ENCODE data around the gene CCDC167.

The CCDC167 gene

GRCh38 chr6:37516920-37517405, 17.3 kb upstream of the CCDC167 start:
- H4K20me1 ChIP-seq = peaks cover 0 to 9% (median 0%) of the 10 kb centered on the region in 11 experiments; a peak in 3 of 22 replicates
- H3K4me2 ChIP-seq = peak overlapping the region; percentile 70 to 99 (median 96)
- no peak for TF ChIP-seq Cebpa-rat (IDR thresholded peaks at IDR 0.05)
- peak overlapping the region in 10 of 11 experiments; percentile 29 to 85 (median 80); a peak in 19 of 22 replicates for H3K9ac ChIP-seq
- peaks cover 78 to 100% (median 95%) of the 10 kb centered on the region in 10 experiments for H3K4me1 ChIP-seq
- H3K36me3 ChIP-seq = no peaks in the 10 kb centered on the region
- H3K27ac ChIP-seq = peak overlapping the region in 10 of 11 experiments; percentile 31 to 96 (median 87); a peak in 19 of 22 replicates
- peaks cover 0 to 8% (median 6%) of the 10 kb centered on the region in 11 experiments; a peak in 10 of 22 replicates for H3K9me3 ChIP-seq (replicated peaks in 1 of 11)
- peak overlapping the region in 8 of 10 experiments; percentile 24 to 53 (median 52); a peak in 15 of 20 replicates for H3K4me3 ChIP-seq
- no peaks in the 10 kb centered on the region for H3K27me3 ChIP-seq

GRCh38 chr6:37516076-37516919, 16.6 kb upstream of the CCDC167 start:
- peak overlapping the region in 8 of 10 experiments; percentile 24 to 53 (median 52); a peak in 15 of 20 replicates for H3K4me3 ChIP-seq
- H3K4me1 ChIP-seq = peaks cover 71 to 100% (median 95%) of the 10 kb centered on the region in 10 experiments
- H3K36me3 ChIP-seq = no peaks in the 10 kb centered on the region
- no peaks in the 10 kb centered on the region for H3K27me3 ChIP-seq
- peak overlapping the region; percentile 70 to 99 (median 96) for H3K4me2 ChIP-seq
- peak overlapping the region in 9 of 11 experiments; percentile 76 to 96 (median 87); a peak in 18 of 22 replicates for H3K27ac ChIP-seq
- peak overlapping the region in 9 of 11 experiments; percentile 54 to 85 (median 81); a peak in 18 of 22 replicates for H3K9ac ChIP-seq
- no peak for TF ChIP-seq Cebpa-rat (IDR thresholded peaks at IDR 0.05)
- peaks cover 0 to 8% (median 6%) of the 10 kb centered on the region in 11 experiments; a peak in 10 of 22 replicates for H3K9me3 ChIP-seq (replicated peaks in 1 of 11)
- H4K20me1 ChIP-seq = peaks cover 0 to 4% (median 0%) of the 10 kb centered on the region in 11 experiments; a peak in 3 of 22 replicates

DNA sequence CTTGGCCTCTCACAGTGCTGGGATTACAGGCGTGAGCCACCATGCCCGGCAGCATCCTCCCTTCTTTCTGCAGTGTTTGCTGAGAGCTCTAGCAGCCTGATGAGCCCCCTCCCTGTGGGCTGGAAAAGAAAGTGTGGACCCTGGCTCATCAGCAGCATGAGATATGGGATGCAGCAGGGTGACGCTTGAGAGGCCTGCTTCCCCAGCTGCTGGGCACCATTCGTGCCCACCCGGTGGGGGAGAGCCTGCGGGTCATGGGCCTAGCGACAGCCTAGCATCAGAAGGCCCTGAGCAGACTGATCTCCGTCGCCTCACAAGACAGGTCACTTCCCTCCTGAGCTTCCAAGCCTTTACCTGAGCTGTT, 16.0 kb upstream of the CCDC167 start:
- Histone ChIP-seq H3K9ac (peak overlapping the region in 9 of 11 experiments; percentile 54 to 85 (median 81); a peak in 17 of 22 replicates), H3K36me3 (no peaks in the 10 kb centered on the region), H3K27ac (peak overlapping the region in 9 of 11 experiments; percentile 76 to 96 (median 87); a peak in 18 of 22 replicates), H3K4me1 (peaks cover 65 to 96% (median 93%) of the 10 kb centered on the region in 10 experiments), H4K20me1 (no peaks in the 10 kb centered on the region; a peak in 1 of 22 replicates), H3K9me3 (replicated peaks in 1 of 11) (peaks cover 0 to 8% (median 6%) of the 10 kb centered on the region in 11 experiments; a peak in 10 of 22 replicates), H3K4me2 (peak overlapping the region; percentile 70 to 99 (median 96)), H3K4me3 (peak overlapping the region in 8 of 10 experiments; percentile 15 to 53 (median 52); a peak in 14 of 20 replicates), H3K27me3 (no peaks in the 10 kb centered on the region)
- TF ChIP-seq Cebpa-rat (IDR thresholded peaks at IDR 0.05) = no peak

DNA sequence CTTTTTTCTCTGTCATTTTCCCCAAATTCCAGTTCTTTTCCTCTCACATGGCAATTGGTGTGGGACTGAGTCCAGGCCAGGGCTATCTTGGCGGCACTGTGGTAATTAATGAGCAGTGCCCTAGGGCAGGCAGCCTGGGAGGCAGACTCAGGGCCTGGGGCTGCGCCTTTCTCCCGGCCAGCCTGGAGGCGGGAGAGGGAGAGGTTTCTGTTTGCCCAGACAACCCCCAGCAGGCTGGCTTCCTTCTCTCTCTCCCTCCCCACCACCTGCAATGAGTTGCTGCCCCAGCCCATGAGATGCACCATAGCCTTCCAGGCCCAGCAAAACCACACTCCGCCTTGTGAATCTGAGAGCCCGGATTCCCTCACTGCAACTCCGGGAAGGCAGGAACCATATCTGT, 15.1 kb upstream of the CCDC167 start:
- H3K9me3 ChIP-seq (replicated peaks in 1 of 11) = peaks cover 0 to 8% (median 6%) of the 10 kb centered on the region in 11 experiments; a peak in 10 of 22 replicates
- no peaks in the 10 kb centered on the region; a peak in 1 of 22 replicates for H4K20me1 ChIP-seq
- TF ChIP-seq Cebpa-rat (IDR thresholded peaks at IDR 0.05) = no peak
- peak overlapping the region in 9 of 11 experiments; percentile 10 to 85 (median 81); a peak in 17 of 22 replicates for H3K9ac ChIP-seq
- no peaks in the 10 kb centered on the region for H3K27me3 ChIP-seq
- peak overlapping the region in 9 of 11 experiments; percentile 14 to 96 (median 87); a peak in 17 of 22 replicates for H3K27ac ChIP-seq
- no peaks in the 10 kb centered on the region for H3K36me3 ChIP-seq
- H3K4me1 ChIP-seq = peaks cover 62 to 87% (median 86%) of the 10 kb centered on the region in 10 experiments
- H3K4me3 ChIP-seq = peak overlapping the region in 6 of 10 experiments; percentile 4 to 52 (median 38); a peak in 7 of 20 replicates
- peak overlapping the region; percentile 54 to 99 (median 96) for H3K4me2 ChIP-seq

DNA sequence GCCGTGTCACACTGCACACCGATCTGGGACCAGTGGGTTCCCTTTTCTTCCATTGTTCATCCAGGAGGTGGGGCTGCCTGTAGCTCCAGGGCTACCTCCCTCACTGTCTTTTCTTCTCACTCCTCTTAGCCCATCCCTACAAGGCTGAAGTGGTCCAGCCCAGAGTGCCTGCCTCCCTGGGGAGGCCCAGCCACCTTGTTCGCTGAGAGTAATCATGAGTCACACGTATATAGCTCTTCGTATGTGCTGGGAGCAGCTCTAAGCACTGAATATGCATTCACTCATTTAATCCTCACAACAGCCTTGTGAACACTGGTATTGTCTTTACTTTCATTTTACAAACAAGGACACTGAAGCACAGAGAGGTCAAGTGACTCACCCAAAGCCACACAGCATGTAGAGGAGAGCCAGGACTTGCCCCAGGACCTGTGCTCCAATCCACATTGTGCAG, 14.7 kb upstream of the CCDC167 start:
- peak overlapping the region in 9 of 11 experiments; percentile 10 to 85 (median 81); a peak in 16 of 22 replicates for H3K9ac ChIP-seq
- peaks cover 0 to 5% (median 3%) of the 10 kb centered on the region in 11 experiments; a peak in 10 of 22 replicates for H3K9me3 ChIP-seq (replicated peaks in 1 of 11)
- H3K27ac ChIP-seq = peak overlapping the region in 9 of 11 experiments; percentile 14 to 96 (median 87); a peak in 17 of 22 replicates
- no peak for TF ChIP-seq Cebpa-rat (IDR thresholded peaks at IDR 0.05)
- peaks cover 62 to 84% (median 83%) of the 10 kb centered on the region in 10 experiments for H3K4me1 ChIP-seq
- peak overlapping the region in 6 of 10 experiments; percentile 4 to 52 (median 38); a peak in 4 of 20 replicates for H3K4me3 ChIP-seq
- no peaks in the 10 kb centered on the region for H3K36me3 ChIP-seq
- peak overlapping the region; percentile 54 to 99 (median 96) for H3K4me2 ChIP-seq
- H3K27me3 ChIP-seq = no peaks in the 10 kb centered on the region
- no peaks in the 10 kb centered on the region; a peak in 1 of 22 replicates for H4K20me1 ChIP-seq

GRCh38 chr6:37513576-37513975, 13.9 kb upstream of the CCDC167 start:
- H3K27me3 ChIP-seq = no peaks in the 10 kb centered on the region
- H3K9me3 ChIP-seq (replicated peaks in 1 of 11) = no peaks in the 10 kb centered on the region
- H3K36me3 ChIP-seq = no peaks in the 10 kb centered on the region
- H3K4me2 ChIP-seq = peak overlapping the region; percentile 64 to 99 (median 96)
- H3K27ac ChIP-seq = peak overlapping the region in 4 of 11 experiments; percentile 16 to 96 (median 60); a peak in 5 of 22 replicates
- H3K4me1 ChIP-seq = peaks cover 62 to 76% (median 76%) of the 10 kb centered on the region in 10 experiments
- no peak overlapping the region; a peak in 1 of 20 replicates for H3K4me3 ChIP-seq
- no peak for TF ChIP-seq Cebpa-rat (IDR thresholded peaks at IDR 0.05)
- H3K9ac ChIP-seq = peak overlapping the region in 2 of 11 experiments; percentile 32 to 54; a peak in 2 of 22 replicates
- no peaks in the 10 kb centered on the region; a peak in 1 of 22 replicates for H4K20me1 ChIP-seq

DNA sequence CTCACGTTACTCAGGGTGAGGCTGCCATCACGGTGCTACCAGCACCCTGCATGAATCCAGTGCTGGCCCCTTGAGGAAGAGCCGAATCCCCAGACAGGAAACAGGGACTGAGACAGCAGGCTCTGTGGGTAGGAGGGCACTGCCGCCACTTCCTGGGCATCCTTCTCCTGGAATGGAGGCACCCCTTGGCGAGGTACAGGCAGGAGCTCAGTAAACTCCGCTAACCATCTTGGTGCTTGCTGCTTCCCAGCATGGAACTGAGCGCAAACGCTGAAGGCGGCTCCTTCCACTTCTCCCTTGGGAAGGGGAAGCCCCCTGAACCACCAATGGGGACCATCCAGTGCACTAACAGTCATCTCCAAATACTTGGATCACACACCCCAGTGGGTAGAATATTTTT, 13.5 kb upstream of the CCDC167 start:
- no peak for TF ChIP-seq Cebpa-rat (IDR thresholded peaks at IDR 0.05)
- Histone ChIP-seq H3K4me3 (peak overlapping the region in 1 of 10 experiments; percentile 23; a peak in 2 of 20 replicates), H3K9ac (peak overlapping the region in 5 of 11 experiments; percentile 14 to 54 (median 32); a peak in 6 of 22 replicates), H3K27ac (peak overlapping the region in 6 of 11 experiments; percentile 16 to 96 (median 24); a peak in 9 of 22 replicates), H3K4me1 (peaks cover 58 to 72% (median 71%) of the 10 kb centered on the region in 10 experiments), H3K9me3 (replicated peaks in 1 of 11) (no peaks in the 10 kb centered on the region), H4K20me1 (no peaks in the 10 kb centered on the region; a peak in 1 of 22 replicates), H3K4me2 (peak overlapping the region; percentile 64 to 99 (median 96)), H3K36me3 (no peaks in the 10 kb centered on the region), H3K27me3 (no peaks in the 10 kb centered on the region)

GRCh38 chr6:37512400-37513011, 12.8 kb upstream of the CCDC167 start:
- Histone ChIP-seq H3K27ac (peak overlapping the region in 5 of 11 experiments; percentile 21 to 96 (median 26); a peak in 6 of 22 replicates), H3K9me3 (replicated peaks in 1 of 11) (no peaks in the 10 kb centered on the region), H3K27me3 (no peaks in the 10 kb centered on the region), H3K4me3 (no peak overlapping the region; a peak in 1 of 20 replicates), H3K4me2 (peak overlapping the region; percentile 64 to 99 (median 96)), H3K4me1 (peaks cover 51 to 66% (median 65%) of the 10 kb centered on the region in 10 experiments), H3K36me3 (no peaks in the 10 kb centered on the region), H4K20me1 (no peaks in the 10 kb centered on the region; a peak in 1 of 22 replicates), H3K9ac (peak overlapping the region in 4 of 11 experiments; percentile 14 to 40 (median 28); a peak in 3 of 22 replicates)
- TF ChIP-seq Cebpa-rat (IDR thresholded peaks at IDR 0.05) = no peak

All from BLaER1 treated with 17β-estradiol and CSF1 and Interleukin-3, amounts not matched to agents 10 nM and 100 nM (cell line).